Effector CD8-positive, alpha-beta T cell (primary cell): ENCODE data around the gene EDDM13.
"Not testable (repeated sequence)": the region's sequence is repeated elsewhere in the genome, so short reads cannot be mapped to it uniquely, and the experiment has no call there.

ENCODE experiments used
- DNase-seq: peaks from one replicate; lab custom pipeline; 2025; lab: John Stamatoyannopoulos, UW
- total RNA-seq, 4 experiments: gene quantifications; one replicate each; lab custom pipeline; 2026; lab: John Stamatoyannopoulos, UW

EDDM13 gene
- 0 to 0.27 (median 0.16) reads per million in 4 experiments for total RNA-seq

DNA sequence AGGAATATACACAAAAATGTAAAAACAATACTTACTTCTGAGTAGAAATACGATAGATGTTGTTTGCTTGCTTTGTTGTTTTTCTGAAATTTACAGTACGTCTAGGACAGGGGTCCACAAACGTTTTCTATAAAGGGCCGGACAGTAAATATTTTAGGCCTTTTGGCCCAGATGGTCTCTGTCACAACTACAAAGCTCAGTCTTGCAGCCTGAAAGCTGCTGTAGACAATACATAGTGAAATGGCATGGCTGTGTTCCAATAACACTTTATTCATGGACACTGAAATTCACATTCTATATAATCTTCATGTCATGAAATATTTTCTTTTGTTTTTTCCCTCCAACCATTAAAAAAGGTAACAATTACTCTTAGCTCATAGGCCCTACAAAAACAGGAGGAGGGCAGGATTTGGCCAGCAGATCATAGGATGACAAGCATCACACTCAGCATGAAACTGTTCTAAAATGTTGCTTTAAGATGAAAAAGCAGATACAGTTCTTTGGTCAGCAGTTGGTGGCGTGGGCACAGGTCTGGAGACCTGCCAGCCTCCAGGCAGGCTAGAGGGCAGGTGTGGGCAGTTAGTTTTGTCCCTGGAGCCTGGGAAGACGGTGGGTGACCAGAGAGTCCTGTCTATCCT, at the start of gene EDDM13:
Gene EDDM13, plus strand, starts transcription at position 588 of the 638 bp plus-strand sequence. CDS start 87 bp downstream, outside the sequence.
- DNase-seq = no peak

GRCh38 chr19:56222901-56223300, 49.6 kb upstream of the EDDM13 start:
- no peak for DNase-seq

- DNase-seq = no peak
Measured at GRCh38 chr19:56223481-56223880, 49.1 kb upstream of the EDDM13 start.

DNA sequence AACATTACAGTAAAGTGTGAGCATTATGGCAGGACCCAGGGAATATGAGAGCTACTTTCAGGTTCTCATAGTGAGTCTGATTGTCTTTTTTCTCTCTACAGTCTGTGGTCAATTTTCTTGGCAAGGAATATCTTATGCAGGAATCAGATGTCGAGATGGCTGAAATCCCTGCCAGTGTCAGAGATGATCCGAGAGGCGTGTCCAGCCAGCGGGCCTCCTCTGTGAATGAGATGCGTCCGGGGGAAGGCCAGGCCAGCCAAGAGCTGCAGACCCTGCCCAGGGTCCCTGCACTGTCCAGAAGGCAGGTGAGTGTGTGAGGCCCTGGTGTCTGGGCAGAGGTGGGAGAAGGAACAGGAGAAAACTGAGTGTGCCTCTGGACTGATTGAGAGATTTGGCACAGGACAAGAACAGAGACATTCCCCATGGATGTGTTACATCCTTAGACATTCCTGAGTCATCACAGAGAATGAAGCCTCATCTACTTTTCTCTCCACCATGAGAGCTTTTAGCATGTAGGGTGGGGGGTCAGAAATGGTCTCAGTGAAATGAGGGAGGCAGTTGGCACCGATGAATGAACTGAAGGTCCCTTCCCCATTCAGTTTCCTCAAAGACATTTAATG, 27.3 kb upstream of the EDDM13 start:
- DNase-seq = no peak

- not testable (repeated sequence) for DNase-seq
Measured at GRCh38 chr19:56245764-56246163, 26.8 kb upstream of the EDDM13 start.

DNA sequence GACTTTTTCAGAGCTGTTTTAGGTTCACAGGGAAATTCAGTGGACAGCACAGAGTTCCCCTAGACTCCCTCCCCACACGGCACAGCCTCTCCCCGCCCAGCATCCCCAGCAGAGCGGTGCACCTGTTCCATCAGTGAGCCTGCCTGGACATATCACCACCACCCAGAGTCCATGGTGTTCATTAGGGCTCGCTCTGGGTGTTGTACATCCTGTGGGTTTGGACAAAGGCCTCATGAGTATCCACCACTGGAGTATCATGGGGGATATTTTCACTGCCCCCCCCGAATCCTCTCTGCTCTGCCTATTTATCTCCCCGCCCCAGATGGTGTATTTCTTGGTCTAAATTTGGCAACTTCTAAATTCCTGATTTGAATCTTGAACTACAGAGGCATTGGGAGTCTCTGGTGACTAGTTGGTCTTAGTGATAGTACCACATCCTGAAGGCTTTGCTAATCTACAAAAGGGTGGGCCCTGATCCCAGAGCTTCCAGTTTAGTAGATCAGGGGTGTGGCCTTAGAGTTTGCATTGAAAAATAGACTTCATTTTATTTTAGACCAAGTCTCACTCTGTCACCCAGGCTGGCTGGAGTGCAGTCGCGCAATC, 23.7 kb upstream of the EDDM13 start:
- not testable (repeated sequence) for DNase-seq

DNA sequence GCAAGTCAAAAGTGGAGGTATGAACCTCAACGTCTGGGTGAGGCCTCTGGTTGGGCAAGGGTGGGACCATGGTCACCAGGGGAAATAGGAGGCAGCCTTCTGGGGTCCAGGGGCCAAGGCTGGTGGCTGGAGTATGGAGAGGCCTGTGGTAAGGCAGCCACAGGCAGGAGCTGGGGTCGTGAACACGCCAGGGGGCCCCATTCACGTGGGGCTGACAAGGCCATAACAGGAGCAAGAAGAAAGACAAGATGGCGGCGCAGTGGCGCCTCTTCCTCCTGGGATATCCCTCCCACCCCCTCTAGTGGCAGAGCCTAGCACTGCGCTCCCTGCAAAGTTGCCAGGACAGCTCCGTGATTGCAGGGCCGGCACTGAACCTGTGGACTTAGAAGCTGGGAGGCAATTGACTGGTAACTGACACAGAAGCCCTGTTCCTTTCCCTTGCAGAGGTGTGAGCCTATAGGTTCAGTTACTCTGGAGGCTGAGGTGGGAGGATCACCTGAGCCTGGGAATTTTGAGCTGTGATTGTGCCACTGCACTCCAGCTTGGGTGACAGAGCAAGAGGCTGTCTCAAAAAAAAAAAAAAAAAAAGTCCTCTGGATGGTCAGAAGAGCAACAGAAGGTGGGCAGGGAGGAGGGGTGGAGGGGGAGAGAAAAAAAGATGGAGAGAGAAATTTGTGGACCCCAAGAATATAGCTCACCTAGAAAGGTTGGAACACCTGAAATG, 19.7 kb upstream of the EDDM13 start:
- DNase-seq = peak; percentile 43

DNA sequence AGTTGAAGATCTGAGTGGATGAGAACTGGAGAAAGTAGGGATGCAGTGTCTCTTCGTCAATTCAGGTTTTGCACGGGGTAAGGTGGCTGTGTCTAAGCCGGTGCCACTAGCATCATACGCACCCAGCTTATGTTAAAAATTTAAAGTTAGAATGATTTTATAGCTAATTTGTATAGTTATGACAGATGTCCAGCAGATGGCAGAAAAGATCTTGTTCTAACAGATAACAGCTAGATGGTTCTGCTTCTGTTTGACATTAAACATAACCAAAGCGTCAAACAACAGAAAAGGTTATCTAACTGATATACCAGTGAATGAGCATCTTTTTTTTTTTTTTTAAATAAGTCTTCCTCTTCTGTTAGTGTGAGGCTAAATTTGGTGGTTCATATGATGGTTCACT, 18.8 kb upstream of the EDDM13 start:
- no peak for DNase-seq

DNA sequence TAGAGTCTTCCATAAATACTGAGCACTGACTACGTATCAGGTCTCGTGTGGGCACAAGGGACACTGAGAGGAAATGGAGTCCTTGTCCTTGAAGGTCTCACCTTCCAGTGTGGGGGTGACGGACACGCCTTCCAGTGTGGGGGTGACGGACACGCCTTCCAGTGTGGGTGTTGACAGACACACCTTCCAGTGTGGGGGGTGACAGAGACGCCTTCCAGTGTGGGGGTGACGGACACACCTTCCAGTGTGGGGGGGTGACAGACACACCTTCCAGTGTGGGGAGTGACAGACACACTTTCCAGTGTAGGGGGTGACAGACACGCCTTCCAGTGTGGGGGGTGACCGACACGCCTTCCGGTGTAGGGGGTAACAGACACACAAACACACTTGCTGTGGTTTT, 14.3 kb upstream of the EDDM13 start:
- no peak for DNase-seq

- DNase-seq = no peak
Measured at GRCh38 chr19:56261145-56261544, 11.4 kb upstream of the EDDM13 start.

- DNase-seq = not testable (repeated sequence)
Measured at GRCh38 chr19:56261932-56262331, 10.6 kb upstream of the EDDM13 start.

GRCh38 chr19:56263319-56263718, 9.2 kb upstream of the EDDM13 start:
- DNase-seq = no peak

- no peak for DNase-seq
Measured at GRCh38 chr19:56266051-56266450, 6.5 kb upstream of the EDDM13 start.

DNA sequence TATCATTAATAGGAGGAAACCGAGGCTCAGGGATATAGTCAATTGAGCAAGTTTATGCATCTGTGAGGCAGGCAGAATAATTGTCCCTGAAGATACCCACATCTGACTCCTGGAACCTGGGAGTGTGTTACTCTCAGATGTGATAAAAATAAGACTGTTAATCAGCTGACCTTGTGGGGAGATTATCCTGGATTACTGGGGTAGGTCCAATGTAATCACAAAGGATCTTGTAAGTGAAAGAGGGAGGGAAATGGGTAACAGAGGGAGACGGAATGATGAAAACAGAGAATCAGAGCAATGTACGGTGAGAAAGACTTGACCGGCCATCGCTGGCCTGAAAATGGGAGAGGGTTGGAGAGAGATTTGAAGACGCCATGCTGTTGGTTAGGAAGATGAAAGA, 3.2 kb upstream of the EDDM13 start:
- DNase-seq = no peak

GRCh38 chr19:56270676-56271075, 1.9 kb upstream of the EDDM13 start:
- no peak for DNase-seq

GRCh38 chr19:56271151-56271550, 1.4 kb upstream of the EDDM13 start:
- DNase-seq = no peak

GRCh38 chr19:56273563-56274117, 1.1 kb downstream of the EDDM13 start:
- no peak for DNase-seq

GRCh38 chr19:56282809-56283208, 10.3 kb downstream of the EDDM13 start:
- no peak for DNase-seq

GRCh38 chr19:56284746-56285145, 12.2 kb downstream of the EDDM13 start:
- DNase-seq = no peak

DNA sequence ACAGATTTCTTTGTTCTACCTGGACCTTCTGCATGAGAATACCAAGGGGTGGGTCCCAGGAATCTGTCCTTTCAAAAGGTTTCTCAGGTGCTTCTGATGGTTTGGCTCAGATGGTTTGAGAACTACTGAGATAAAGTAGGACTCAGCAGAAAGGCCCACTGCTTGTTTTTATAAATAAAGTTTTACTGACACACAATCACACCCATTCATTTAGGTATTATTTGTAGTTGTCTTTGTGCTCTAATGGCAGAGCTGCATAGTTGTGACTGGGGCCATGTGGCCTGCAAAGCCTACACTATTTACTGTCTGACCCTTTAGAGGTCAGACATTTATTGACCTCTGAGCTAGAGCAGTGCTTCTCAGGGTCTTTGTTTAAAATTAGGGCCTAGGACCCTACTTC, 17.6 kb downstream of the EDDM13 start:
- no peak for DNase-seq

DNA sequence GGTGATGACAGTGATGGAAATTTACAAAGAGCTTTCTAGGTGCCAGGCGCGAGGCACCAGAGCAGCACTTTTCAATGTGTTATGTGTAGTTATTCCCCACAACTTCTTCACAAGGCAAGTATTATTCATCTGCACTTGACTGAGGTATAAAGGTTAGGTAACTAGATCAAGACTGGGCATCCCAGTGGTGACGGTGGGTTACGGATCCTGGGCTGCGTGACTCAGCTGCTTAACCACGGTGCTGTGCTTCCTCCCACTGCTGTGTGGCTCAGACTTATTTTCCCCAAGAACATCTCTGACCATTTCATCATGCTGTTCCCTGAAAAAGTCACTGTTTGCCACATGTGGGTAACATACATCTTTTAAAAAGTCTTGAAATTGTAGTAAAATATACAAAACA, 19.3 kb downstream of the EDDM13 start:
- DNase-seq = no peak

- no peak for DNase-seq
Measured at GRCh38 chr19:56294549-56294948, 22.0 kb downstream of the EDDM13 start.
